ENCODE results near the gene HHATL.
A peak's percentile ranks its signal among the peaks of the same experiment; 100 is the strongest.

Gene HHATL

DNA sequence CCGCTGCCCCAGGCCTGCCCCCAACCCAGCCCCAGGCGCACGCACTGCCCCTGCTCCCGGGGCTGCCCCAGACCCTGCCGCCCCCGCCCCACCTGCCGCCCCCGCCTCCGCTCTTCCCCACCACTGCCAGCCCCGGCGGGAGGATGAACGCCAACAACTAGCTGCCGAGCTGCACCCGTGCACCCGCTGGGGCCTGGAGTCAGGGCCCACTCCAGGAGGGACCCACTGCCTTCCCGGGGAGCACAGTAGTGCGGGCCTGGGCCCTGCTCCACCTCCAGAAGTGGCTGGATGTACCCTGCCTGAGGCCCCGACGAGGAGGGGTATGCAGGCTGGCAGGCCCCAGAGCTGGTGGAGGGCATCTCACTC lies 38.2 kb downstream of the HHATL start:
- no peak for DNase-seq (ENCODE audit: low spot score)

DNA sequence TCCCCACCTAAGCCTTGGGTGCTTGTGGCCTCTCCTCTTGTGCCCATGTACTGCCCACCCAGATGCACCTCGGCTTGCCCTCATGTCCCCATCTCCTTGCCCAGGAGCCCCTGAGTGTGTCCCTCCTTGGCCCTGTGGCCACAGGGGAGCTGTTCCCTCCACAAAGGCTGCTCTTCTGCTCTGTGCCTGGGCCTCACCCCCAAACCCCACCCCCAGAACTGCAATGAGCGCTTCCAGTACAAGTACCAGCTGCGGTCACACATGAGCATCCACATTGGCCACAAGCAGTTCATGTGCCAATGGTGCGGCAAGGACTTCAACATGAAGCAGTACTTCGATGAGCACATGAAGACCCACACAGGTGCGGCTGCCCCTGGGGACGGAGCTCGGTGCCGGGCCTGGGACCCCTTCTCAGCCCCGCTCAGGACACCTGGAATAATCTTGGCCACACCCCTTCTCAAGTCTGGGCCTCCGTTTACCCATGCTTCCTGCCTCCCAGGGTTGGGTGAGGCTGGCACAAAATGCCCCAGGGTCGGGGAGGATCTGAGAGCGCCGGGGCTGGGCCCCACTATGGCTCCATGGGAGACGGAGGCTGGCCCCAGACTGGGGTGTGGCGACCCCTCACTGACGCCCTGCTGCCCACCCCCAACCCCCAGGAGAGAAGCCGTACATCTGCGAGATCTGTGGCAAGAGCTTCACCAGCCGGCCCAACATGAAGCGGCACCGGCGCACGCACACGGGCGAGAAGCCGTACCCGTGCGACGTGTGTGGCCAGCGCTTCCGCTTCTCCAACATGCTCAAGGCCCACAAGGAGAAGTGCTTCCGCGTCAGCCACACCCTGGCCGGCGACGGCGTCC lies 38.8 kb downstream of the HHATL start:
- DNase-seq (ENCODE audit: low spot score) = no peak

DNA sequence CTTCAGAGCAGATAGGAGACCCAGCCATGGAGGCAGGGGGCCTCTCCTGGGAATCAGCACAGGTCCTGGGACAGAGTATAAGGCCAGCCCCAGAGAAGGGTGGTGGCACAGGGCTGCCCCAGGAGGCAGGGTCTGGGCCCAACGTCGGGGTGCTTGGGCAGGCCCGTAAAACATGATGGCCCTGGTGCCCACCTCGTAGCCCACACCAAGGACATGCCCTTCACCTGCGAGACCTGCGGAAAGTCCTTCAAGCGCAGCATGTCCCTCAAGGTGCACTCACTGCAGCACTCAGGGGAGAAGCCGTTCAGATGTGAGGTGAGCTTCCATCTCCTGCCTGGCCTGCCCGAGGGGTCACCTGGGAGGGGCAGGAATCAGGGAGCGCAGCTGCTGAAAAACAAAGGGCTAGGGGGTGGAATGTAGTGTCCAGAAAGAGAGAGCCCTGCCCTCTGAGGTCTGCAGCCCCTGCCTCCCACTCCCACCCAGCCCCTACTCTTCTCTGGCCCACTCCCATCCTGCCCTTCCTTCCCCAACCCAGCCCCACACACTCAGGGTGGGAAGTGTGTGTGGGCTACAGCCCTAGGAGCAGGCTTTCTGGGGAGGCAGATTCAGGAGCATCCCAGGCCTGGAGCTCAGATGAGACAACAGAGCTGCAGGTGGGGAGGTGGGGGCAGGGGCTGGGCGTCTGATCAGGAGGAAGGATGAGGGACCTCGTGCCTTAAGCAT lies 39.6 kb downstream of the HHATL start:
- no peak for DNase-seq (ENCODE audit: low spot score)

- no peak for DNase-seq (ENCODE audit: low spot score)
Measured at GRCh38 chr3:42662037-42662812, 40.4 kb downstream of the HHATL start.

DNA sequence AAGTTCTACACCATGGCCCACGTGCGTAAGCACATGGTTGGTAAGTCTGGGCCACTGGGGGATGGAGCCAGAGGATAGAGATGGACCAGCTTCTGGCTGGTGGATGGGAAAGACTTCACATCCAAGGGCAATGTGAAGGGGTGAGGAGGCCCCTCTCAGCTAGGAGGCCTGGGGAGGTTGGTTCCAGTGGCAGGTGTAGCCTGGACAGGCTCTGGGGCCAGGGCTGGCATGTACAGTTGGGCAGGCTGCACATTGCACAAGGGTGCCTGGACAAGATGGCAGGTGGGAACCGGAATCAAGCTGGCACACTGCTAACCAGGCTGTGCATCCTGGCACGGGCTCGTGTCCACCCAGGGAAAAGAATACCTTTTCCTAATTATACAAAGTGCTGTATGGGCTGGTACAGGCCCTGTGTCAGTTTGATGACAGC lies 41.0 kb downstream of the HHATL start:
- no peak for DNase-seq (ENCODE audit: low spot score)

GRCh38 chr3:42660898-42661297 lies 41.7 kb downstream of the HHATL start:
- DNase-seq (ENCODE audit: low spot score) = no peak

- DNase-seq (ENCODE audit: low spot score) = no peak
Measured at GRCh38 chr3:42660131-42660715, 42.4 kb downstream of the HHATL start.

DNA sequence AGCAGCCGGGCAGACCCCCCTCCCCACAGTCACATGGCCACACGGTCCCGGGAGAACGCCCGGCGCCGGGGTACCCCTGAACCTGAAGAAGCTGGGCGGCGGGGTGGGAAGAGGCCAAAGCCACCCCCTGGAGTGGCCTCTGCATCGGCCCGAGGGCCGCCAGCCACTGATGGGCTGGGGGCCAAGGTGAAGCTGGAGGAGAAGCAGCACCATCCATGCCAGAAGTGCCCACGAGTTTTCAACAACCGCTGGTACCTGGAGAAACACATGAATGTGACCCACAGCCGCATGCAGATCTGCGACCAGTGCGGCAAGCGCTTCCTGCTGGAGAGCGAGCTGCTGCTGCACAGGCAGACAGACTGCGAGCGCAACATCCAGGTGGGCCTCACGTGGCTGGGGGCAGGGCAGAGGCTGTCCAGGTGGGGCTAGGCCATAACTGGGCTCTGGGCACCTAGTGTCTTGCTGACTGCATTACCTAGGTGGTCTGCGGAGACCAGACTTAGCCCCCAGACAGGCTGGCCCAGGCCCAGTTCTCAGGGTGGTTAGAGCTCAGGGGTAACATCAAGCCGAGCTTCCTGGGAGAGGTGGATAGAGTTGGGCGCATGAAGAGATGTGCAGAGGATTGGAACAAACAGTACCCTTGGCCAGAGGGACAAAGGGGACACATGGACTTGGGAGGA lies 43.0 kb downstream of the HHATL start:
- DNase-seq (ENCODE audit: low spot score) = no peak

DNA sequence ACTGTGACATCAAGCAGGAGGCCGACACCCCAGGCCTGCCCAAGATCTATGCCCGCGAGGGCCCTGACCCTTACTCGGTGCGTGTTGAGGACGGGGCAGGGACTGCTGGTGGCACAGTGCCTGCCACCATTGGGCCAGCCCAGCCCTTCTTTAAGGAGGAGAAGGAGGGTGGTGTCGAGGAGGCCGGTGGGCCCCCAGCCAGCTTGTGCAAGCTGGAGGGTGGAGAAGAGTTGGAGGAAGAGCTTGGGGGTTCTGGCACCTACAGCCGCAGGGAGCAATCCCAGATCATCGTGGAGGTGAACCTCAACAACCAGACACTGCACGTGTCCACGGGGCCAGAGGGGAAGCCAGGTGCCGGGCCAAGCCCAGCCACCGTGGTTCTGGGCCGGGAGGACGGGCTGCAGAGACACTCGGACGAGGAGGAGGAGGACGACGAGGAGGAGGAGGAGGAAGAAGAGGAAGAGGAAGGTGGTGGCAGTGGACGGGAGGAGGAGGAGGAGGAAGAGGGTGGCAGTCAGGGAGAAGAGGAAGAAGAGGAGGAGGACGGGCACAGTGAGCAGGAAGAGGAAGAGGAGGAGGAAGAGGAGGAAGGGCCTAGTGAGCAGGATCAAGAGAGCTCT lies 43.7 kb downstream of the HHATL start:
- DNase-seq (ENCODE audit: low spot score) = no peak

- DNase-seq (ENCODE audit: low spot score) = no peak
Measured at GRCh38 chr3:42658091-42658770, 44.4 kb downstream of the HHATL start.

DNA sequence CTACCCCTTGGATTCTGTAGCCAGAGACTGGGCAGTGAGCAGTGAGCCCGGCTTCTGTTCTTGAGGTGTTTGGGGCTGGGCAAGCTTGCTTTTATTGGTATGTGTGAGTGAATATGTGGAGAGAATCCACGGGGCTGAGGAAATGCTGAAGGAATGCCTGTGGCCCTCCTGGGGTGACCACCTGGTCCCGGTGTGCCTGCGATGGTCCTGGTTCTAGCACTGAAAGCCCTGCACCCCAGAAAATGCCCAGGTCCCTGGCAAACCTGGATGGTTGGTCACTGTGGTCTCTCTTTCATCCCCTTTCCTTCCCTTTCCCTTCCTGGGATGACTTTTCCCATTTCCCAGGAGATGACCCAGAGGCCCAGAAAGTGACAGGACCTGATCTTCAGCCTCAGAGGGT lies 44.9 kb downstream of the HHATL start:
- no peak for DNase-seq (ENCODE audit: low spot score)

DNA sequence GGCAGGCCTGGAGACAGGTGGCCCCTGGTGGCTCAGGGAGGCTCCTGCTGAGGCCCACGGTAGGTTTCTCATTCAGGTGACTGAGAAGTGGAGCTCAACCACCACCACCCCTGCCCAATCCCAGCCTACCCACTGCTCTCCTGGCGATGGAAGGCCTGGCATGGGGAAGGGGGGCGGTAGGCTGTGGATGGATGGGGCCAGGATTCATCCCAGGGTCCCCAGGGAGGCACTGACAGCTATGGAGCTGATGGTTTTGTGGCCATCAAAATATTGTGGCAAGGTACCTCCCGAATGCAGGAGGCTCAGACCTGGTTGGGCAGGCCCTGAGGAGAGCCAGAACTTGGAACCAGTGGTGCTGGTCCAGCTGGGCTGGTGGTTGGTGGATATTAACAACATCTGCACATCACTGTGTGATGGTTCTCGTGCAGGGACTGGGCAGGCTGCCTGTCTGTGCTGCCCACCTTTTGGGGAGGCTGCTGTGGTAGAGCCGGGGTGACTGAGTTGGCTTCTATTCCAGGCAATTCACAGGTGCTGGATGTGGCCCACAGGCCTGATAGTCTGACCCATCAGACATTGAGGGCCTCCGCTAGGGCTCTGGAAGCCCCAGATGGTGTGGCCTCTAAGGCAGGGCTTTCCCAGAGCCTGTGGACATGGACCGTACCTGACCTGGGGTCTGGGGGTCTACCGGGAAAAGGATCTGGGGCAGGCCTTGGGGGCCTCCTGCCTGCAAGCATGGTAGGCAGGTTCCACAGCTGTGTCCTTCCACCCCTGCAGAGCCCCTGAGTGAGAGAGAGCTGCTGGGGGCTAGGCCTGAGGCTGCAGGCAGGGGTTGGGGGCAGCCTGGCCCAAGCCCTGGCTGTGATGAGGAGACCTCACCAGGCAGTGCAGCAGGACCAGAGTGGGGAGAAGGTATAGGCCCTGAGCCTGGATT lies 45.7 kb downstream of the HHATL start:
- DNase-seq (ENCODE audit: low spot score) = no peak

DNA sequence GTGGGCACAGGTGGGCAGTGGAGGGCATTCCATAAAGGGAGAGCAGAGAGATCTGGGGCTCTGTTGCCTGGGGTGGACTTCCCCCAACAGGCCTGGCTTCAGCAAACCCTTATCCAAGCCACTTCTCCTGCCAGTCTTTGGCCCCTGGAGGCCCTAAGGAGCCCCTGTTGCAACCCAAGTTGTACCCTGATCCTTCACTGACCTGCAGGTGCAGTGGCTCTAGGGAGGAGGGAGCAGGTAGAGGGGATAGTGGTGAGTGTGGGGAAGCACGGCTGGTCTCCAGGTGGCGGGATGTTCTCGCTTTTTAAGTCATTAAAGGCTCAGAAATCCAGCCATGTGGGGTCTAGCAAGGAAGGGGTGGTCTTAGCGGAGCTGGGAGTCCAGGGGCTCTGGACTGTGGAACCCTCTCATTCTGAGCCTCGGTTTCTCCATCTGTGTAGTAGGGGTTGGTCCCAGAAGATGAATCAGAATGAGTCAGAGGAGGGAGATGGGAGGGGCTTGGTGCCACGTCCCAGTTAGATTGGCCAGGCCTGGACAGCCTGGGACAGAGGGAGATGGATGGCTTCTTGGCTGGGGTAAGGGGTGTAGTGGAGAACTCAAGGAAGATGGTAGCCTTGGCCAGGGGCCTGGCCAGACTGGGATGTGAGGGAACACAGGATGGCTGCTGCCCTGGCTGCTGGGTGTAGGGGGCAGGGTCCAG lies 46.5 kb downstream of the HHATL start:
- peak; percentile 26 for DNase-seq (ENCODE audit: low spot score)

DNA sequence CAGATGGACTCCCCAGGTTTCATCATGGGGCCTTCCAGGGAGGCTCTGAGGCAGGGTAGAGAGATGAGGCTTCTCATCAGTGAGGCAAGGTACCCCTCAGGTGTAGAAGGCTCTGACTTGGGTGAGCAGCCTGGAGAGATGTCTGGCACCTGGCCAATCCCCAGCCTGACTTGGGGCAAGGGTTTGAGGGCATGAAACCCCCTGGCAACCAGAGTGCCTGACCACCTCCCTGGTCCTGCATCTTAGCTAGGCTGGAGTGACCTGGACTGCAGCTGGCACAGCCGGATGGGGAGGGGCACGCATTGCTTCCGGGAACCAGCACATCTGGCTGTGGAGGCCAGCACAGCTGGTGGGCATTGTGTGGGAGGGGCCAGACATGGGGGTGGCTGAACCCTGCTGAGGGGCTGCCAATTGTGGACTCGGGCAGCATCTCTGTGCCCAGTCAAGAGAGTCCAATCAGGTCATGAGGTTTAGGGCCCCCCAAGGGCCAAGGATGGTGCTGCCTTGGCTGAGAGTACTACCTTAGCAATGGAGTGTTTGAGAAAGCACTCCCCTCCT lies 47.2 kb downstream of the HHATL start:
- no peak for DNase-seq (ENCODE audit: low spot score)

DNA sequence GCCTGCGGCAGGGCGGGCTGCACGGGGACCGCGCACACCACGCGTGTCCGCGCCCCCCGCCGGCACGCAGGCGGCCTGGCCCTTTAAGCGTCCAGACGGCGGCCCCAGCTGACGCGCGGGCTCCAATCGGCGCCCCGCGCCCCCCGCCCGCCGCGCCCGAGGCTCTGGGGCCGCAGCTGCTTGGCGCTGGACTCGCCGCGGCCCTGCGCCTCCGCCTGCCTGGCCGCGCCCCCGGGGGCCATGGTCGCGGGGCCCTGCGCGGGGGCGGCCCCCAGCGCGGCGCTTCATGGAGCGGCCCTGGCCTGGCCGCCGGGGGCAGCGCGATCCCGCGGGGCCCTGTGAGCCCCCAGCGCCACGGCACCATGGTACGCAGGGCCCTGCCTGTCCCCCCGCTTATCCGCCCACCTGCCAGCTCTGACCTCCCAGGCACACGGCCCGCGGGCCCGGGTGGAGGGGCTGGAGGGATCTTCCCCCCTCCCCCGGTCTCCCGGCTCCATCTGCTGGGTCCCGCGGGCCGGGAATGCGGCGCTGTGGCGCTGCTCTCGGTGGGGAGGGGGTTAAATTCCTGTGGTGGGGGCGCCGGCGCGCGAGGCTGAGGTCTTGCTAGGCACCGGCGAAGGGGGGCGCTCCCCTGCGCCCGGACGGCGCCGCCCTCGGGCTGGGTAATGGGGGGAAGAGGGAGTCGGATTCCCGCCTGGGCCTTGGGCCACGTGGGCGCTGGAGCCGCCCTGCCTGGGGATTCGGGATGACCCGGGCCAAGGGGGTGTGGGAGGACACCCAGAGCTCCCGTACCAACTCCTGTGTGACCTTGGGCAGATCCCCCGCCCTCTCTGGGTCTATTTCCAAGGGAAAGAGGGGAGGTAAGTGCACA lies 48.0 kb downstream of the HHATL start:
- DNase-seq (ENCODE audit: low spot score) = peak; percentile 61

GRCh38 chr3:42653560-42654330 lies 48.9 kb downstream of the HHATL start, which contains the start of gene ZBTB47:
ZBTB47 (plus strand) TSS chr3:42653697; CDS start chr3:42658356, 4,659 bp downstream.
- DNase-seq (ENCODE audit: low spot score) = peak; percentile 25

DNA sequence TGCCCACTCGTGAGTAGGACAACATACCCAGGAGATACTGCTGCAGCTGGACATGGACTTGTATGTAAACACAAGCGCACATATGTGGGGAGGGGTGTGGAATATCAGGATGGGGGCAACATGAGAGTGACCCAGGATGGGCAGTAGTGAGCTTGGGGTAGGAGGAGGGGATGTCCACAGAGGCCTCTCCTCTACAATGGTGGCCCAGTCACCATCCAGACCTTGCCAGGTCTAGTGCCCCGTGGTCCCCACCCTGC lies 49.4 kb downstream of the HHATL start:
- no peak for DNase-seq (ENCODE audit: low spot score)
